Mammary epithelial cell (primary cell): Measurements from ENCODE around the gene CTIF.

Source experiments
- CTCF ChIP-seq, 2 donors: IDR thresholded peaks in 1 of 2; conservative IDR thresholded peaks in 1 of 2; 2 replicates each; pipeline ENCODE4 v1.5.1; 2011 to 2012; ENCODE audit warnings: inconsistent platforms in 2 of 2, low read length in 2 of 2, mild to moderate bottlenecking in 2 of 2, control low read depth in 1 of 2, low read depth in 1 of 2; ENCODE audit not compliant: insufficient read depth in 1 of 2; ENCODE audit errors: extremely low read depth in 1 of 2
- EZH2 ChIP-seq: IDR thresholded peaks from 2 replicates; pipeline ENCODE4 v1.6.1; 2012; ENCODE audit warnings: low read length, inconsistent platforms, borderline replicate concordance

GRCh38 chr18:48821251-48821590 is 282.4 kb downstream of the CTIF start:
- TF ChIP-seq CTCF (conservative IDR thresholded peaks at IDR 0.05 in 1 of 2, IDR thresholded peaks at IDR 0.05 in 1 of 2; ENCODE audit: extremely low read depth in 1 of 2, insufficient read depth in 1 of 2, low read depth in 1 of 2, low read length in 2 of 2): no peak
- no peak for TF ChIP-seq EZH2
